PC-3 (cell line): ENCODE results near the gene LIN28B. TPM values are rescaled to one million over a fixed set of nuclear protein-coding genes. Genes with fewer than 3 reads are reported as not detected.

ENCODE experiments used
- ATAC-seq: fragments of 200-7000 bp; cut with Tn5 transposase; 2 replicates; pipeline ENCODE4 v1.9.1; 2020; ENCODE audit warnings: mild to moderate bottlenecking, moderate library complexity
- BruUV-seq: library from RNA; stranded (reverse); fragments of 400-500 nt; replicated peaks from 2 replicates; lab custom pipeline; 2021; lab: Mats Ljungman, UMichigan
- CTCF ChIA-PET: fragments of 300-600 bp; sonication (Branson Sonifier 250); formaldehyde crosslinking; loops from one replicate; lab custom pipeline; 2022; ENCODE audit warnings: antibody characterized with exemption; lab: Charles Lee
- POLR2A ChIA-PET: fragments of 300-600 bp; sonication (Branson Sonifier 250); formaldehyde crosslinking; loops from one replicate; lab custom pipeline; 2022; ENCODE audit warnings: antibody characterized with exemption; ENCODE audit not compliant: unreplicated experiment; lab: Charles Lee
- DNase-seq: peaks from one replicate; pipeline ENCODE4 v3.0.0-alpha.2; 2015
- H2AFZ ChIP-seq: fragments of 300-600 bp; sonication (generic); 2 replicates; pipeline ENCODE4 v1.6.0; 2016; ENCODE audit warnings: antibody characterized with exemption, low read length
- H3F3A ChIP-seq: fragments of 300-600 bp; sonication (generic); one replicate; pipeline ENCODE4 v1.6.0; 2017; ENCODE audit warnings: antibody characterized with exemption, low read length, control low read depth, mild to moderate bottlenecking; ENCODE audit not compliant: unreplicated experiment
- H3K27ac ChIP-seq: fragments of 300-600 bp; sonication (generic); 2 replicates; pipeline ENCODE4 v1.5.1; 2016; ENCODE audit warnings: mild to moderate bottlenecking, low read length
- H3K27me3 ChIP-seq: fragments of 300-600 bp; sonication (generic); 2 replicates; pipeline ENCODE4 v1.6.1; 2016; ENCODE audit warnings: low read length, mixed read lengths
- H3K36me3 ChIP-seq: fragments of 300-600 bp; sonication (generic); 2 replicates; pipeline ENCODE4 v1.6.1; 2016; ENCODE audit warnings: low read depth, mixed run types, low read length, mixed read lengths
- H3K4me1 ChIP-seq: fragments of 300-600 bp; sonication (generic); 2 replicates; pipeline ENCODE4 v1.5.1; 2016; ENCODE audit warnings: low read length; ENCODE audit not compliant: insufficient read depth
- H3K4me2 ChIP-seq: fragments of 300-600 bp; sonication (generic); 2 replicates; pipeline ENCODE4 v1.6.0; 2016; ENCODE audit warnings: low read length
- H3K4me3 ChIP-seq: fragments of 300-600 bp; sonication (generic); 2 replicates; pipeline ENCODE4 v1.5.1; 2016; ENCODE audit warnings: mild to moderate bottlenecking, low read length, mixed read lengths
- H3K79me2 ChIP-seq: fragments of 300-600 bp; sonication (generic); 2 replicates; pipeline ENCODE4 v1.6.1; 2017; ENCODE audit warnings: low read length, mixed read lengths
- H3K9ac ChIP-seq: fragments of 300-600 bp; sonication (generic); 2 replicates; pipeline ENCODE4 v1.6.0; 2016; ENCODE audit warnings: mild to moderate bottlenecking, low read length
- H3K9me2 ChIP-seq: fragments of 300-600 bp; sonication (generic); replicated peaks from 2 replicates; pipeline ENCODE4 v1.6.1; 2016; ENCODE audit warnings: mixed run types, low read length, mixed read lengths
- H3K9me3 ChIP-seq: fragments of 300-600 bp; sonication (generic); 2 replicates; pipeline ENCODE4 v1.6.1; 2016; ENCODE audit warnings: low read length, mixed read lengths
- H4K20me1 ChIP-seq: fragments of 300-600 bp; sonication (generic); 2 replicates; pipeline ENCODE4 v1.6.1; 2016; ENCODE audit warnings: low read length, mixed read lengths
- EZH2 ChIP-seq: fragments of 300-600 bp; sonication (generic); IDR thresholded peaks from one replicate; pipeline ENCODE4 v1.6.1; 2017; ENCODE audit warnings: antibody characterized with exemption, mild to moderate bottlenecking, low read length; ENCODE audit not compliant: unreplicated experiment
- EZH2phosphoT487 ChIP-seq: fragments of 300-600 bp; sonication (generic); IDR thresholded peaks from 2 replicates; pipeline ENCODE4 v1.6.1; 2018; ENCODE audit warnings: mild to moderate bottlenecking, antibody characterized with exemption, low read length, borderline replicate concordance
- intact Hi-C: fragments of 100-400 bp; cut with micrococcal nuclease; formaldehyde crosslinking; loops from 2 replicates; pipeline ENCODE4 v1.9.0; 2023
- total RNA-seq: library from RNA; depleted of rRNA; stranded (reverse); fragments of >200 nt; gene quantifications from 2 replicates; pipeline ENCODE4 v1.2.3, GENCODE V29; 2014
- TF ChIP-seq, protein P1 (sequence below): fragments of 300-600 bp; sonication (generic); conservative IDR thresholded peaks from 2 replicates; pipeline ENCODE4 v1.5.1; 2017; ENCODE audit warnings: antibody characterized with exemption, low read depth, mild to moderate bottlenecking, low read length

LIN28B gene
- total RNA-seq, 1 experiment from 2014 or later, result 0.11 TPM

DNA sequence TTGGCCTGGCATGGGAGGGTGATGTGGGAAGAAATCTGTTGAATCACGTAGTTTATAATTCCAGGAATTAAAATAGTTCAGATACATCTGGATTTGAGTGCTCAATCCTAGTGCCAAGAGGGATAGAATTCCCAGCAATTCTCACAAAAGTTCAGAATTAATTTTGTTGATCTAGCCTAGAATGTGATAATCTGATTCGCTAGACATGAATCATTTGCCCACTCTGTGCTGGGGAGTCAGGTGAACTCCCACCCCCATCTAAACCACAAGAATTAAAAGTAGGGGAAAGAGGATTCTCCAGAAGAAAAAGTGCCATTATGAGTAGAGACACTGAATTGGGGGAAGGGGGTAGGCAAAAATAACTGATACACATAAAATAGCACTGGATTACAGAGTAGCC lies 85.0 kb downstream of the LIN28B start:
- no peaks in the 10 kb centered on the region for H3K9me3 ChIP-seq
- ATAC-seq (no peak; the same call in 1 of the 2 replicates), DNase-seq (peak; percentile 49)
- no peaks in the 10 kb centered on the region for H3K79me2 ChIP-seq
- H3K36me3 ChIP-seq, result no peaks in the 10 kb centered on the region
- POLR2A ChIA-PET, result no interaction called here
- H3K27ac ChIP-seq, result peak overlapping the region; percentile 65
- H3K4me1 ChIP-seq, result peaks cover 18% of the 10 kb centered on the region
- no peak overlapping the region for H3K9ac ChIP-seq
- H3K4me3 ChIP-seq, result no peak overlapping the region
- CTCF ChIA-PET, result no interaction called here
- no peaks in the 10 kb centered on the region for H4K20me1 ChIP-seq
- peak overlapping the region; percentile 28 for H3K4me2 ChIP-seq
- no peaks in the 10 kb centered on the region for H3F3A ChIP-seq
- intact Hi-C loops, result no loop called here
- H3K9me2 ChIP-seq, result no peaks in the 10 kb centered on the region
- BruUV-seq, result no TSS peak
- TF ChIP-seq EZH2, result no peak
- TF ChIP-seq EZH2phosphoT487, result no peak
- TF ChIP-seq, protein P1, sequence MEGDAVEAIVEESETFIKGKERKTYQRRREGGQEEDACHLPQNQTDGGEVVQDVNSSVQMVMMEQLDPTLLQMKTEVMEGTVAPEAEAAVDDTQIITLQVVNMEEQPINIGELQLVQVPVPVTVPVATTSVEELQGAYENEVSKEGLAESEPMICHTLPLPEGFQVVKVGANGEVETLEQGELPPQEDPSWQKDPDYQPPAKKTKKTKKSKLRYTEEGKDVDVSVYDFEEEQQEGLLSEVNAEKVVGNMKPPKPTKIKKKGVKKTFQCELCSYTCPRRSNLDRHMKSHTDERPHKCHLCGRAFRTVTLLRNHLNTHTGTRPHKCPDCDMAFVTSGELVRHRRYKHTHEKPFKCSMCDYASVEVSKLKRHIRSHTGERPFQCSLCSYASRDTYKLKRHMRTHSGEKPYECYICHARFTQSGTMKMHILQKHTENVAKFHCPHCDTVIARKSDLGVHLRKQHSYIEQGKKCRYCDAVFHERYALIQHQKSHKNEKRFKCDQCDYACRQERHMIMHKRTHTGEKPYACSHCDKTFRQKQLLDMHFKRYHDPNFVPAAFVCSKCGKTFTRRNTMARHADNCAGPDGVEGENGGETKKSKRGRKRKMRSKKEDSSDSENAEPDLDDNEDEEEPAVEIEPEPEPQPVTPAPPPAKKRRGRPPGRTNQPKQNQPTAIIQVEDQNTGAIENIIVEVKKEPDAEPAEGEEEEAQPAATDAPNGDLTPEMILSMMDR, result no peak
- peak overlapping the region; percentile 54; the same call in 1 of the 2 replicates for H2AFZ ChIP-seq
- no peaks in the 10 kb centered on the region for H3K27me3 ChIP-seq

DNA sequence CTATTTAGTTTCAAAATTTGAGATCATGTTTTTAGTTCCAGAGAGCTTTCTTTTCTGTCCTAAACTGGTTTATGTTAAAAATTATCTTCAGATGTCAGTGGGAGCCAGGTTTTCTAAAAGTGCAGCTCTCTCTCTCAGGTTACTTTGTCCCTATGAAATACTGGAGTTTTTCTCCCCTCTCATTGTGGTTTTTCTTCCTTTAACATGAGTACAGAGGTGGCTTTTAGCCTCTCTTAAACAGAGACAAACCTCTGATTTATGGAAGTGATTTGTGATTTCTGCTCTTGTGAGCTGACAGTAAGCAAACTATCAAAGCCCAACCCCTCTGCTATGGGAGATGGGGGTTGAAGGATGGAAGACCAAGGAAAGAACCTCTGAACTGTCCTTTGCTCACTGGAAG lies 85.7 kb downstream of the LIN28B start:
- DNase-seq (no peak), ATAC-seq (no peak)
- no peak overlapping the region for H3K9ac ChIP-seq
- H4K20me1 ChIP-seq, result no peaks in the 10 kb centered on the region
- no peaks in the 10 kb centered on the region for H3K79me2 ChIP-seq
- H3K4me2 ChIP-seq, result no peak overlapping the region
- H3K27ac ChIP-seq, result peak overlapping the region; percentile 65
- CTCF ChIA-PET, result no interaction called here
- no peaks in the 10 kb centered on the region for H3K9me3 ChIP-seq
- H3F3A ChIP-seq, result no peaks in the 10 kb centered on the region
- H3K27me3 ChIP-seq, result no peaks in the 10 kb centered on the region
- intact Hi-C loops, result no loop called here
- POLR2A ChIA-PET, result no interaction called here
- H3K4me3 ChIP-seq, result no peak overlapping the region
- no peaks in the 10 kb centered on the region for H3K36me3 ChIP-seq
- peaks cover 18% of the 10 kb centered on the region for H3K4me1 ChIP-seq
- no peak for TF ChIP-seq EZH2
- no peak for TF ChIP-seq EZH2phosphoT487
- TF ChIP-seq, protein P1, result no peak
- no TSS peak for BruUV-seq
- H2AFZ ChIP-seq, result peak overlapping the region; percentile 54
- H3K9me2 ChIP-seq, result no peaks in the 10 kb centered on the region

DNA sequence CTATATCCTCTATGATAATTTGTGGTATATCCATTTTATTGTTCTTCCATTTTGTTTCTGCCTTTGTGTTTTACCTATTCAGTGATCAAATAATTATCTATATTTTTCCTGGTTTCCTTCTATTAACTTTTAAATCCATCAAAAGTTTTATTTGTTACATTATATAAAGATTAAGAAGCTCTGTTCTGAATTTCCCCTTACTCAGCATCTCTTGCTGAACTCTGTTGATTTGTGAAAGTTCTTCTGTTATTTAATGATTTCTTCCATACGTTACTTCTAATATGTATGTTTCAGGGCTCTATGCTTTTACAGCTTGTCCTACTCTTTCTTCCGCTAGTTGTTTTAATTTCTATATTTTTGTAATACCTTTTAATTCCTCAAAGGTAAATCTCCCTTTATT lies 87.1 kb downstream of the LIN28B start:
- TF ChIP-seq EZH2, result no peak
- TF ChIP-seq, protein P1, result no peak
- no peak for TF ChIP-seq EZH2phosphoT487
- no peaks in the 10 kb centered on the region for H3K9me2 ChIP-seq
- CTCF ChIA-PET, result no interaction called here
- H3K9me3 ChIP-seq, result no peaks in the 10 kb centered on the region
- DNase-seq, result no peak
- no peak overlapping the region for H2AFZ ChIP-seq
- H3K4me1 ChIP-seq, result peaks cover 18% of the 10 kb centered on the region
- POLR2A ChIA-PET, result interaction anchor here (0.6 kb wide), 1 partner anchor 20 kb away, joined by 3 read pairs; no protein-coding TSS in a partner anchor
- H3K9ac ChIP-seq, result no peak overlapping the region
- no peaks in the 10 kb centered on the region for H3K79me2 ChIP-seq
- no peaks in the 10 kb centered on the region for H4K20me1 ChIP-seq
- no peak overlapping the region for H3K4me3 ChIP-seq
- intact Hi-C loops, result no loop called here
- BruUV-seq, result no TSS peak
- H3K27ac ChIP-seq, result no peak overlapping the region
- H3K4me2 ChIP-seq, result no peak overlapping the region
- ATAC-seq, result no peak
- no peaks in the 10 kb centered on the region for H3K27me3 ChIP-seq
- H3K36me3 ChIP-seq, result no peaks in the 10 kb centered on the region
- H3F3A ChIP-seq, result no peaks in the 10 kb centered on the region
